ENCODE measurements around the gene GRIK5. TPM values are rescaled to one million over a fixed set of nuclear protein-coding genes. Genes with fewer than 3 reads are reported as not detected.

GRIK5 gene
- total and polyA plus RNA-seq, 7 experiments from 2014 or later = 0.09 to 3.5 (median 0.74) TPM; not detected in 1

DNA sequence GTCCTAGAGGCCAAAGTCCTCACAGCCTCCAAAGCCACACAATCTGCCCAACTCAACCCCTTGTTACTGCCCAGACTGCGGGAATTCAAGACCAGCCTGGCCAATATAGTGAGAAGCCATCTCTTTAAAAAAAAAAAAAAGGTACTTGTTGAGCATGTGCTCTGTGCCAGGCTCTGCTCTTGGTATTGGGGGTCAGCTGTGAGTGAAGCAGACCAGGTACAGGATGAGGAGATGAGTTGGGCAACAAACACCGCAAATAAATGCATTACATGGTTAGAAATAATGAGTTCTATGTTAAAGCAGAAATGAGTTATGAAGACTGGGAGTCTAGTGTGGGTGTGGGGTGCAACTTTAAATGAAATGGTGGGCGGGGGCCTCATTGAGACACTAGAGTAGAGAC, 9.9 kb downstream of the GRIK5 start:
- DNase-seq = no peak
- no peak overlapping the region for H3K27ac ChIP-seq (ENCODE audit: low read depth, low read length)

DNA sequence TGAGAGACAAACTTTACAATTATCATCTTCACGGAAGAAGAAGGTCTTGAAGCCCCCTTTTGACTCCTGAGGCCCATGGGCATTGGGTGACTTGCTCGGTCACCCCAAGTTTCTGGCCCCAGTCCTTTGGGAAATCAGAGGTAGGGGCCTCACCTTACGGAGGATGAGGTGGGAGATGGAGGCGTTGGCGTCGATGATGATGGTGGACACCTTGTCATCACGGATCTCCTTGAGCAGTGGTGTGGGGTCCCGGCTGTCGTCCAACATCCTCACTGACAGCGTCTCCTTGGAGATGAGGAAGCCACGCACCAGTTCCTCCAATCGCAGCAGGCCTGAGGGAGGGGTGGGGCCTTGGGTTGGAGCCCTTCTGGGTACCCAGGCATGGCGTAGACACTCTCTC, 10.8 kb downstream of the GRIK5 start:
- Mint-ChIP-seq H3K4me1 (peaks cover 0 to 3% (median 0%) of the 10 kb centered on the region in 7 donors), H3K36me3 (peaks cover 0 to 4% (median 0%) of the 10 kb centered on the region in 5 donors), H3K9me3 (no peaks in the 10 kb centered on the region), H3K4me3 (no peak overlapping the region), H3K27ac (no peak overlapping the region), H3K27me3 (peaks cover 0 to 2% (median 0%) of the 10 kb centered on the region in 5 donors)
- no peaks in the 10 kb centered on the region for H3K9me3 ChIP-seq (ENCODE audit: control insufficient read depth in 2 of 3, low read length in 3 of 3)
- H3K36me3 ChIP-seq (ENCODE audit: control insufficient read depth in 2 of 3, insufficient read depth in 3 of 3, low read length in 3 of 3) = no peaks in the 10 kb centered on the region
- H3K27ac ChIP-seq (ENCODE audit: low read depth, low read length) = no peak overlapping the region
- H3K4me3 ChIP-seq (ENCODE audit: low read length) = no peak overlapping the region
- H3K27me3 ChIP-seq (ENCODE audit: control insufficient read depth in 2 of 2, insufficient read depth in 2 of 2, low read length in 2 of 2) = no peaks in the 10 kb centered on the region
- DNase-seq (no peak), ATAC-seq (no peak)
- intact Hi-C loops (cut with micrococcal nuclease) = no loop called here
- no peaks in the 10 kb centered on the region for H3K4me1 ChIP-seq (ENCODE audit: control insufficient read depth in 2 of 2, insufficient read depth in 2 of 2, low read length in 2 of 2)
- CTCF ChIA-PET = no interaction called here
- POLR2A ChIA-PET = no interaction called here

More for the DNA sequence above, 9.9 kb downstream of the GRIK5 start:
- POLR2A ChIA-PET = interaction anchor here (0.6 kb wide), 1 partner anchor 696 kb away, joined by 3 read pairs; the partner anchor contains the start of gene B9D2
- no peaks in the 10 kb centered on the region for H3K9me3 ChIP-seq (ENCODE audit: control insufficient read depth in 2 of 3, low read length in 3 of 3)
- no peaks in the 10 kb centered on the region for H3K27me3 ChIP-seq (ENCODE audit: control insufficient read depth in 2 of 2, insufficient read depth in 2 of 2, low read length in 2 of 2)
- Mint-ChIP-seq H3K4me3 (no peak overlapping the region), H3K4me1 (peaks cover 0 to 3% (median 0%) of the 10 kb centered on the region in 7 donors), H3K36me3 (peaks cover 0 to 4% (median 0%) of the 10 kb centered on the region in 5 donors), H3K27me3 (peaks cover 0 to 7% (median 0%) of the 10 kb centered on the region in 5 donors), H3K9me3 (no peaks in the 10 kb centered on the region), H3K27ac (no peak overlapping the region)
- no peaks in the 10 kb centered on the region for H3K4me1 ChIP-seq (ENCODE audit: control insufficient read depth in 2 of 2, insufficient read depth in 2 of 2, low read length in 2 of 2)
- H3K4me3 ChIP-seq (ENCODE audit: low read length) = no peak overlapping the region
- ATAC-seq = no peak
- intact Hi-C loops (cut with micrococcal nuclease) = no loop called here
- H3K36me3 ChIP-seq (ENCODE audit: control insufficient read depth in 2 of 3, insufficient read depth in 3 of 3, low read length in 3 of 3) = no peaks in the 10 kb centered on the region
- CTCF ChIA-PET = no interaction called here

GRCh38 chr19:42057846-42058245, 12.2 kb downstream of the GRIK5 start:
- H3K27ac ChIP-seq (ENCODE audit: low read depth, low read length) = no peak overlapping the region
- no peak overlapping the region for H3K4me3 Mint-ChIP-seq
- peaks cover 0 to 4% (median 0%) of the 10 kb centered on the region in 5 donors for H3K36me3 Mint-ChIP-seq
- DNase-seq = no peak
- intact Hi-C loops (cut with micrococcal nuclease) = no loop called here
- no peaks in the 10 kb centered on the region for H3K9me3 Mint-ChIP-seq
- ChIA-PET POLR2A (no interaction called here), CTCF (no interaction called here)
- H3K4me1 Mint-ChIP-seq = peaks cover 0 to 3% (median 0%) of the 10 kb centered on the region in 7 donors
- H3K36me3 ChIP-seq (ENCODE audit: control insufficient read depth in 2 of 3, insufficient read depth in 3 of 3, low read length in 3 of 3) = no peaks in the 10 kb centered on the region
- H3K4me1 ChIP-seq (ENCODE audit: control insufficient read depth in 2 of 2, insufficient read depth in 2 of 2, low read length in 2 of 2) = no peaks in the 10 kb centered on the region
- no peak for ATAC-seq
- H3K27me3 ChIP-seq (ENCODE audit: control insufficient read depth in 2 of 2, insufficient read depth in 2 of 2, low read length in 2 of 2) = no peaks in the 10 kb centered on the region
- H3K4me3 ChIP-seq (ENCODE audit: low read length) = no peak overlapping the region
- no peaks in the 10 kb centered on the region for H3K9me3 ChIP-seq (ENCODE audit: control insufficient read depth in 2 of 3, low read length in 3 of 3)
- no peaks in the 10 kb centered on the region for H3K27me3 Mint-ChIP-seq
- H3K27ac Mint-ChIP-seq = no peak overlapping the region

DNA sequence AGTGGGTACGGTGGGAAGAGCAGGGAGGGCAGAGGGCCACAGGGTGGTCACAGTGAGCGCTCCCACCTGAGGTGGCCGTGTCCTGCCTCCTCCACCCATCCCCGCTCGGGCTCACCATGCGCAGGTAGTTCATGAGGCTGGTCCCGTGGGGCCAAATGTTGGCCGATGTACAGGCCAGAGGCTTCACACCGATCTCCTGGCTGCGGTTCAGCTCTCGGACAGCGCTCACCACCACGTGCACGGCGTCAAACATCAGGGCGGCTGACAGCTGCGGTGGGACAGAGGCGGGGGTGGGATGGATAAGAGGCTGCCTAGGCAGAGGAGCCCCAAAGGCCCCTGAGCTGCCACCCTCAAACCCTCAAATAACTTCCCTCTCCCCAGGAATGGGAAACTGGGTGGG, 15.8 kb downstream of the GRIK5 start:
- Mint-ChIP-seq H3K27ac (no peak overlapping the region), H3K27me3 (no peaks in the 10 kb centered on the region), H3K9me3 (no peaks in the 10 kb centered on the region), H3K4me1 (peaks cover 3 to 6% (median 3%) of the 10 kb centered on the region in 7 donors), H3K4me3 (no peak overlapping the region), H3K36me3 (peaks cover 0 to 2% (median 0%) of the 10 kb centered on the region in 5 donors)
- ATAC-seq = no peak
- Histone ChIP-seq H3K9me3 (ENCODE audit: control insufficient read depth in 2 of 3, low read length in 3 of 3) (no peaks in the 10 kb centered on the region), H3K36me3 (ENCODE audit: control insufficient read depth in 2 of 3, insufficient read depth in 3 of 3, low read length in 3 of 3) (no peaks in the 10 kb centered on the region), H3K27ac (ENCODE audit: low read depth, low read length) (no peak overlapping the region), H3K4me3 (ENCODE audit: low read length) (no peak overlapping the region), H3K27me3 (ENCODE audit: control insufficient read depth in 2 of 2, insufficient read depth in 2 of 2, low read length in 2 of 2) (no peaks in the 10 kb centered on the region), H3K4me1 (ENCODE audit: control insufficient read depth in 2 of 2, insufficient read depth in 2 of 2, low read length in 2 of 2) (peaks cover 0 to 3% of the 10 kb centered on the region in 2 donors)
- intact Hi-C loops (cut with micrococcal nuclease) = no loop called here
- no peak for DNase-seq
- ChIA-PET CTCF (no interaction called here), POLR2A (no interaction called here)

- POLR2A ChIA-PET = interaction anchor here (0.6 kb wide), 1 partner anchor 23 kb away, joined by 3 read pairs; no protein-coding TSS in a partner anchor
- Histone ChIP-seq H3K27ac (ENCODE audit: low read depth, low read length) (no peak overlapping the region), H3K9me3 (ENCODE audit: control insufficient read depth in 2 of 3, low read length in 3 of 3) (no peaks in the 10 kb centered on the region), H3K36me3 (ENCODE audit: control insufficient read depth in 2 of 3, insufficient read depth in 3 of 3, low read length in 3 of 3) (no peaks in the 10 kb centered on the region), H3K4me3 (ENCODE audit: low read length) (no peak overlapping the region), H3K4me1 (ENCODE audit: control insufficient read depth in 2 of 2, insufficient read depth in 2 of 2, low read length in 2 of 2) (peaks cover 0 to 5% of the 10 kb centered on the region in 2 donors), H3K27me3 (ENCODE audit: control insufficient read depth in 2 of 2, insufficient read depth in 2 of 2, low read length in 2 of 2) (no peaks in the 10 kb centered on the region)
- intact Hi-C loops (cut with micrococcal nuclease) = no loop called here
- no peaks in the 10 kb centered on the region for H3K9me3 Mint-ChIP-seq
- no peak overlapping the region for H3K4me3 Mint-ChIP-seq
- peaks cover 0 to 2% (median 0%) of the 10 kb centered on the region in 5 donors for H3K36me3 Mint-ChIP-seq
- DNase-seq = no peak
- CTCF ChIA-PET = no interaction called here
- no peak overlapping the region for H3K27ac Mint-ChIP-seq
- H3K4me1 Mint-ChIP-seq = peaks cover 5 to 8% (median 7%) of the 10 kb centered on the region in 7 donors
- no peak for ATAC-seq
- no peaks in the 10 kb centered on the region for H3K27me3 Mint-ChIP-seq
Measured at GRCh38 chr19:42053037-42053935, 16.7 kb downstream of the GRIK5 start.

- Mint-ChIP-seq H3K4me1 (peaks cover 5 to 8% (median 7%) of the 10 kb centered on the region in 7 donors), H3K9me3 (no peaks in the 10 kb centered on the region), H3K36me3 (peaks cover 0 to 2% (median 0%) of the 10 kb centered on the region in 5 donors), H3K27ac (no peak overlapping the region), H3K4me3 (no peak overlapping the region), H3K27me3 (no peaks in the 10 kb centered on the region)
- Histone ChIP-seq H3K9me3 (ENCODE audit: control insufficient read depth in 2 of 3, low read length in 3 of 3) (no peaks in the 10 kb centered on the region), H3K4me1 (ENCODE audit: control insufficient read depth in 2 of 2, insufficient read depth in 2 of 2, low read length in 2 of 2) (peaks cover 0 to 5% of the 10 kb centered on the region in 2 donors), H3K27ac (ENCODE audit: low read depth, low read length) (no peak overlapping the region), H3K27me3 (ENCODE audit: control insufficient read depth in 2 of 2, insufficient read depth in 2 of 2, low read length in 2 of 2) (no peaks in the 10 kb centered on the region), H3K36me3 (ENCODE audit: control insufficient read depth in 2 of 3, insufficient read depth in 3 of 3, low read length in 3 of 3) (no peaks in the 10 kb centered on the region), H3K4me3 (ENCODE audit: low read length) (no peak overlapping the region)
- POLR2A ChIA-PET = interaction anchor here (0.6 kb wide), 1 partner anchor 24 kb away, joined by 3 read pairs; no protein-coding TSS in a partner anchor
- ATAC-seq (no peak), DNase-seq (no peak)
- intact Hi-C loops (cut with micrococcal nuclease) = no loop called here
- CTCF ChIA-PET = interaction anchor here (0.7 kb wide), 1 partner anchor 410 kb away, joined by 3 read pairs; no protein-coding TSS in a partner anchor
Measured at GRCh38 chr19:42052241-42052863, 17.7 kb downstream of the GRIK5 start.
